ENCODE results near the gene WDR54. TPM values are rescaled to one million over a fixed set of nuclear protein-coding genes. Genes with fewer than 3 reads are reported as not detected.

Gene WDR54
- polyA plus RNA-seq, 1 of the 3 experiments (the other 2 are of a cell fraction): 61.6 TPM

- no peak for TF ChIP-seq ELF1 (IDR thresholded peaks at IDR 0.05)
Observed at GRCh38 chr2:74472945-74473258, 51.4 kb downstream of the WDR54 start (continued).

GRCh38 chr2:74474481-74474880 lies 53.0 kb downstream of the WDR54 start:
- Histone ChIP-seq H3K36me3 (replicated peaks in 1 of 2; ENCODE audit: control insufficient read depth in 1 of 2, insufficient read depth in 2 of 2, low read length in 1 of 2) (peaks cover 22 to 32% of the 10 kb centered on the region in 2 experiments), H3K9me3 (no peaks in the 10 kb centered on the region), H3K9ac (no peak overlapping the region), H3K4me1 (ENCODE audit: control insufficient read depth in 1 of 2, insufficient read depth in 2 of 2, low read depth in 1 of 2, low read length in 1 of 2) (peaks cover 6 to 7% of the 10 kb centered on the region in 2 experiments; a peak in 2 of 4 replicates), H3K27me3 (ENCODE audit: insufficient read depth) (no peaks in the 10 kb centered on the region), H4K20me1 (ENCODE audit: insufficient read depth) (no peaks in the 10 kb centered on the region), H3K9me2 (no peaks in the 10 kb centered on the region), H3F3A (replicated peaks; ENCODE audit: insufficient read depth) (peaks cover 33% of the 10 kb centered on the region), H3K4me2 (no peak overlapping the region), H3K27ac (ENCODE audit: low read depth in 2 of 2, low read length in 1 of 2) (no peak overlapping the region), H3K4me3 (ENCODE audit: low read depth in 2 of 2, low read length in 1 of 2) (no peak overlapping the region), H3K79me2 (ENCODE audit: insufficient read depth) (peaks cover 26% of the 10 kb centered on the region), H2AFZ (ENCODE audit: low read depth) (no peak overlapping the region)
- 97% methylated on average over 5 of the region's 6 CpGs for WGBS (ENCODE audit: low lambda C conversion rate)
- ChIA-PET CTCF (interaction anchor here (0.8 to 3.9 kb wide), 6 partner anchors 9 to 139 kb away, joined by 3 to 28 read pairs (median 4); partner anchors contain the start of gene TLX2), POLR2A (interaction anchor here (0.6 to 6.9 kb wide), 3 partner anchors 14 to 113 kb away, joined by 4 to 60 read pairs (median 6); partner anchors contain the start of genes PCGF1 and WBP1)
- TF ChIP-seq FOXJ3 (CRISPR knock-in tag; IDR thresholded peaks at IDR 0.05) (no peak), EP300 (IDR thresholded peaks at IDR 0.05; ENCODE audit: borderline replicate concordance in 1 of 2, low read depth in 1 of 2, low read length in 1 of 2) (no peak), IRF3 (IDR thresholded peaks at IDR 0.05; ENCODE audit: low read depth, low read length) (no peak), FOSL2 (IDR thresholded peaks at IDR 0.05; ENCODE audit: borderline replicate concordance, low read depth) (no peak), USF2 (IDR thresholded peaks at IDR 0.05; ENCODE audit: borderline replicate concordance, low read depth, low read length) (no peak), YY1 (IDR thresholded peaks at IDR 0.05; ENCODE audit: low read depth) (no peak)
- no peak for DNase-seq

- Histone ChIP-seq H3F3A (replicated peaks; ENCODE audit: insufficient read depth) (peaks cover 35% of the 10 kb centered on the region), H3K27me3 (ENCODE audit: insufficient read depth) (no peaks in the 10 kb centered on the region), H3K4me1 (ENCODE audit: control insufficient read depth in 1 of 2, insufficient read depth in 2 of 2, low read depth in 1 of 2, low read length in 1 of 2) (peaks cover 6 to 7% of the 10 kb centered on the region in 2 experiments; a peak in 2 of 4 replicates), H4K20me1 (ENCODE audit: insufficient read depth) (no peaks in the 10 kb centered on the region), H2AFZ (ENCODE audit: low read depth) (no peak overlapping the region), H3K4me3 (ENCODE audit: low read depth in 2 of 2, low read length in 1 of 2) (no peak overlapping the region), H3K27ac (ENCODE audit: low read depth in 2 of 2, low read length in 1 of 2) (no peak overlapping the region), H3K9me2 (no peaks in the 10 kb centered on the region), H3K9me3 (no peaks in the 10 kb centered on the region), H3K4me2 (no peak overlapping the region), H3K79me2 (ENCODE audit: insufficient read depth) (peaks cover 30% of the 10 kb centered on the region), H3K36me3 (replicated peaks in 1 of 2; ENCODE audit: control insufficient read depth in 1 of 2, insufficient read depth in 2 of 2, low read length in 1 of 2) (peaks cover 24 to 37% of the 10 kb centered on the region in 2 experiments), H3K9ac (no peak overlapping the region)
- ChIA-PET POLR2A (interaction anchor here (6.9 kb wide), 1 partner anchor 15 kb away, joined by 60 read pairs; the partner anchor contains the start of gene WBP1), CTCF (interaction anchor here (0.7 to 3.9 kb wide), 8 partner anchors 9 to 216 kb away, joined by 3 to 28 read pairs (median 4); partner anchors contain the start of gene TLX2)
- TF ChIP-seq RFX5 (IDR thresholded peaks at IDR 0.05; ENCODE audit: low read length) (no peak), CTCF (IDR thresholded peaks at IDR 0.05) (peak; percentile 45), FOSL2 (IDR thresholded peaks at IDR 0.05; ENCODE audit: borderline replicate concordance, low read depth) (no peak), YY1 (IDR thresholded peaks at IDR 0.05; ENCODE audit: low read depth) (no peak), GABPA (IDR thresholded peaks at IDR 0.05; ENCODE audit: low read depth) (no peak), NFIC (IDR thresholded peaks at IDR 0.05; ENCODE audit: borderline replicate concordance) (no peak), USF1 (IDR thresholded peaks at IDR 0.05; ENCODE audit: borderline replicate concordance, low read depth) (no peak), MAX (IDR thresholded peaks at IDR 0.05; ENCODE audit: low read depth) (no peak), PBX3 (IDR thresholded peaks at IDR 0.05) (no peak), EZH2phosphoT487 (IDR thresholded peaks at IDR 0.05; ENCODE audit: borderline replicate concordance, low read depth) (no peak), MEF2A (IDR thresholded peaks at IDR 0.05; ENCODE audit: borderline replicate concordance, low read depth) (no peak), GATA2 (CRISPR knock-in tag; IDR thresholded peaks at IDR 0.05) (no peak), RAD21 (IDR thresholded peaks at IDR 0.05; ENCODE audit: low read length) (peak; percentile 15; the same call in 1 of the 2 replicates), ELF1 (IDR thresholded peaks at IDR 0.05) (no peak), MXI1 (IDR thresholded peaks at IDR 0.05; ENCODE audit: low read depth, low read length) (no peak), TEAD4 (IDR thresholded peaks at IDR 0.05; ENCODE audit: borderline replicate concordance, insufficient read depth) (no peak)
- peak; percentile 37 for DNase-seq
- 95% methylated on average over 5 of the region's 5 CpGs for WGBS (ENCODE audit: low lambda C conversion rate)
Observed at GRCh38 chr2:74474899-74475298, 53.4 kb downstream of the WDR54 start.
